Lung microvascular endothelial cell (primary cell): ENCODE data around the gene CLSTN2. TPM values are rescaled to one million over a fixed set of nuclear protein-coding genes. Genes with fewer than 3 reads are reported as not detected.

Source experiments
- DNase-seq, 2 donors: peaks; one replicate each; pipeline versions ENCODE4 v3.0.0 to v3.0.0-alpha.2; 2010; ENCODE audit warnings: low read depth in 2 of 2
- total RNA-seq: library from RNA; depleted of rRNA; stranded (reverse); fragments of >200 nt; gene quantifications from 2 replicates; pipeline ENCODE4 v1.2.1, GENCODE V29; 2014

The CLSTN2 gene
- total RNA-seq, 1 donor from 2014 or later, result 0.20 TPM

DNA sequence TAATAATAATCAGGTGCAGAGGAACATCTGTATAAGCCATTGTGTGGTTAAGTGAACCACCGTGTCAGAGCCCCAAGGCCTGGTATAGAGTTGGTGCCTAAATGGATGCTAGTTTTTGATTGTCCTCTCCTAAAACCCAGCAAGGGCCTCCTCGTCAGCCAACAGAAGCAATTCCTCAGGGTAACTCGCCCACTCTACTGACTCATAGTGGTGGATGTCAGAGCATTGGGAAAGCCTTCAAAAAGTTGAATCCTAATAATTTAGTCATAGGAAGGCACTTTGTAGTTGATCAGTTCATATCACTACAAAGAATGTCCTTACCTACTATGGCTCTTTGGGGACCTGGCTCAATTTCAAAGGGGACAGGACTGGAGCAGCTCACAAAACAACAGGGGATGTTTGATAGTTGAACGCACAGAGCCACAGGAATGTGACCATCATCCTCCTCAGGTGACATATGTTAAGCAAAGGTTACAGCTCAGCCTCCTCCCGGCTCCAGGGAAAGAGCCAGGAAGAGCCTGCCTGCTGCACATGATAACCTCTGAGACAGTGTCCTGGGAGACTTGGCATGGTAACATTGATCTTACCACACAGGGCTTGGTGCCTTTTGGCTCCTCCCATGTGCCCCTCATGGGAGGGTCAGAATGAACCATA is 338.7 kb downstream of the CLSTN2 start:
- DNase-seq, result no peak

DNA sequence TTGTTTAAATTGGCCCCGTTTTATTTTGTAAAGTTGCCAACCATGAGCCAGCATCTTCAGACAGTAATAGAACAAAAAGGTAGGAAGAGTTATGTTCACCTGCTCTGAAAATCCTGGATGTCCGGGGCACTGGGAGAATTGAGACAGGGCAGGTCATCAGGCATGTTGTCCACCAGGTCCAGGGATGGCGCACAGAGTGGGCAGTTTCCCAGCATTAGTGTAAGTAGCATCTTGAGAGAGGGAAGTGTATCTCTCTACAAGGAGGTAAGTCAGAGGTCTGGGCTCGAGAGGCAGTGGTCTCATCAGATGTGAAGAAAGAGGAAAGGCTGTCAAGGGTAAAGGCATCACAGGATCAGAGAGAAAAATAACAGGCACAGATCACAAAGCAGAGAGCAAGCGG is 339.4 kb downstream of the CLSTN2 start:
- no peak for DNase-seq

DNA sequence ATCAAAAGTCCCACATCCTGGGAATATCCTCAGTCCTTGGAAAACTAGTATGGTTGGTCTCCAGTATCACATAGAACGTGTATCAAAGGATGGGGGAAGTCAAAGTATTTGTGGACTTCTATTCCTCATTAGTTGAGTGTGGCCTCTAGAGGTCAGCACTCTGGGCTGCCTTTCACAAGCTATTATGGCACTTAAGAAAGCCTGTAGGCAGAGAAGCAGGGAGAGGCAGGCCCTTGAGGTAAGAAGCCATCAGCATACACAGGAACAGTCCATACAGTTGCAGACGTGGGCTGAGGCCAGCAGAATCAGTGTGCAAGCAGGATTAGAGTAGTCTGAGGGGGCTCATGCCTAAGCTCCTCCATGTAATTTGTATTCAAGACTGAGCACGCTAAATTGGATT is 341.7 kb downstream of the CLSTN2 start:
- DNase-seq, result peak in 1 of 2 donors; percentile 8

DNA sequence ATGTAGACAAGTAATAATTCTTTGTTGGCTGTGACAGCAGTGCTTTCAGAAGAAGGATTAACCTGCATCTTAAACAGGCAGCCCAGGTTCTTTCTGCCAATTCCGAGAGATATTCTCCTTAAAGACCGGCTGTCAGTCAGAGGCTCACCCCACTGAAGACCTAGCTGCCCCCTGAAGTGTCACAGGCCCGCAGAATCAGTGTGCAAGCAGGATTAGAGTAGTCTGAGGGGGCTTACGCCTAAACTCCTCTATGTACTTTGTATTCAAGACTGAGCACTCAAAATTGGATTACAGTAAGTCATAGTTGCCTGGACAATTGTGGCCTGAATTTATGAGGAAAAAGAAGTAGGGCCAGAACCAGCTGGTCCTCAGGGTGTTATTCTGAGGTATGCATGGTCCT is 342.9 kb downstream of the CLSTN2 start:
- no peak for DNase-seq

DNA sequence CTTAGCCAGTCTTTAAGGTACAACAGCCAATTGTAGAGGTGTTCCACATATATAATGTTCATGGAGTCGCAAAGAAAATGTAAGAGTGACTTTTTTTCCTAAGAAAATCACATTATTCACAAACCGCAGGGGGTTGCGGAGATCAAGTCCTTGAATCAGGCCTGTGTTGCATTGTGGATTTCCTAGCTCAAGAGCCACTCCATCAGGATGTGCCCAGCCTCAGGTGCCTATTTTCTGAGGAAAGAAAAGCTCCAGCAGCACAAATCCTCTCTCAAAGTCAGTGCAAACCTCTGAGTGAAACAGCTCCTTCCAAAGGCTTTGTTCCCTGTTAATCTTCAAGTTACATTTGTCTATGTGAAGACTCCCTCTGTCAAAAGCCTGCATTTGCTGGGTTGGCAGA is 349.4 kb downstream of the CLSTN2 start:
- DNase-seq, result no peak

DNA sequence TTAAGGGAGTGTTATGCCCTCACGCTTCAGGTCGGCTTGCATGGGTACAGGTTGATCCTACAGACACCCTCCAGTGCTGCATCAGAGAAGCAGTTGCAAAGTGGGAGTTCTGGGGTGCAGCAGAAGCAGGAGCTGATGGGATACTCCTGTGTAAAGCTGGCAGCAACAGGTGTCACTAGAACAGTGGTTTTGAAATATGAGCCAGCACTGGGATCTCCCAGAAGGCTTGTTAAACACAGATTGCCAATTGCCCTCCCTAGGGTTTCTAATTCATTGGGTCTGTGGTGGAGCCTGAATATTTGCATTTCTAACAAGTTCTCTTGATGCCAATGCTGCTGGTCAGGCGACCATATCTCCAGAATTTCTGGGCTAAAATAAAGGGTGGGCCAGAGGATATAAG is 350.4 kb downstream of the CLSTN2 start:
- DNase-seq, result no peak

DNA sequence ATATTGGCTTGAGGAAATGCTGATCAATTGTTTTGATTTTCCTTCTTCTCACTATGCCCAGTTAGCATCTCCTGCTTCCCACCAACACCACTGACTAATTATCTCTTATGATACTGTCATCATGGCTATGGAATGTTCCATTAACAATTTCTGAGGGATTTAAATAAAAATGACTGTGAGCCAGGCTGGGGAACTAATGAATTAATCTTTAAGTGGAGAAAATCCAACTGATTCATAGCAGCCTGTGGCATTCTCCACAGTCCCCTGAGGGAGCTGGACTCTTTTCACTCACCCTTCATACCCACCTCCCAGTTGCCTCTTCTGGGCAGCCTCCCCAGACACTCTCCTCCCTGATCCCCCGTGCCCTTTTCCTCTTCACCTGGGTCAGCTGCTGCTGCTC is 353.6 kb downstream of the CLSTN2 start:
- DNase-seq, result no peak

DNA sequence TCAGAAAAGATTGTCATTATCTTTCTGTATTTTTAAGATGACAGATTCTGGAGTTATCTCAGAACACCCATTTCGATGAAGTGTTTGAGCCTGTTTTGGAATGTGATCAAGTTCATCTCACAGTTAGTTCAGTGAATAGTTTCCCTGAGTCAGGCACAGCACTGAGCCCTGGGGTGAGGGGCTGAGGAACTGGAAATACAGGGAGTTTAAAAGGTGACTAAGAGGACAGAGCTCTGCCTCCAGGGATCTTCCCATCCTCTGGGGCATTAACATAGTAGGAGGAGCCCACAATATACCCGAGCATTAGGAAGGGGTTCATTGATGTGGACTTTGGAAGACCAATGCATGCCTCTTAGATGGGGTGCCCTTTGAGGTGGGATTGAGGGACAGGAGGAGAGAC is 355.1 kb downstream of the CLSTN2 start:
- no peak for DNase-seq

DNA sequence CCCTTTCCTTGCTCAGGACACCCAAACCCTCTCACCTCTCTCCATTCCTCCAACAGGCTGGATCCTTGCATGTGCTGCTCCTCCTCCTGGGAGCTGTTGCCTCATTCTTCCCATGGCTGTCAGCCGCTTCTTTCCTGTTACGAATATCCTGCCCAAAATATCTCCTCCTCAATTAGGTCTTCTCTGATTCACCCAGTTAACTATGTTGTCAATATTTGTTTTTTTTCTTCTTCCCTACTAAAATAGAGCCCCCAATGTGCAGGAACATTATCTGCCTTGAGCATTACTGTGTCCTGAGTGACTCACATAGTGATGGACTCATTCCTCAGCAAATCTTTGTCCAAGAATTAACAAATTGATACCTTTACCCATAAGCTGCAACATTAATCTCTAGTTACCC is 357.2 kb downstream of the CLSTN2 start:
- DNase-seq, result no peak

DNA sequence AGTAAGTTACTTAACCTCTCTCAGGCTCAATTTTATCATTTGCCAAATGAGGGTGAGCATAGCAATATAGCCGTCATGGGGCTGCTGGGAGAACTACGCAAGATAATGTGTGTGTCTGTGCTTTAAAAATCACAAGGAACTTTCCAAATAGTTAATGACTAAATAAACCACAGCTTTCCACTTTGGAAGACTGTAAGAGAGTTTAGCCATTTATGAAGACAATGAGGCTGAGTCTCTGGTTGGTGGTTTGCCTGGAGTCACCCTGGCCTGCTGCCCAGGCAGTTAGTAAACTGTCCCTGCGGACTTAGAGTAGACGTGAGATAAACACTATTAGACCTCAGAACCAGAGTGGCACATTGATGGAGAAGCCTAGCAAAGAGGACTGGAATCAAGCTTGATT is 357.7 kb downstream of the CLSTN2 start:
- no peak for DNase-seq

DNA sequence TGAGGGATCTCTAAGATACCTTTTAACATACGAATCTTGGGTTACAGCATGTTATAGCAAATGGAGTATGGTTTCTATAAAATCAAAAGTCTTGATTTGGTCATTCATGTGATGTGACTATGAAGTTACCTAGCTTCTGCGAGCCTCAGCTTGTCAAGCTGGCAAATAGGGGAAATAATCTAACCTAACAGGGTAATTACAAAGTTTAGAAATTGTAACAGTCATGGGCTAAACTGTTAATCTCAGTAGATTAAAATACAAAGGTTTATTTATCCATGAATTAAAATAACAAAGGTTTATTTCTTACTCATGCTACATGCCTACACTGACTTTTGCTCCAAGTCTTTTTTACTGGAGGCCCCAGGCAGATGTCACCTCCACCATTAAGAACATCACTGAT is 359.1 kb downstream of the CLSTN2 start:
- DNase-seq, result no peak

DNA sequence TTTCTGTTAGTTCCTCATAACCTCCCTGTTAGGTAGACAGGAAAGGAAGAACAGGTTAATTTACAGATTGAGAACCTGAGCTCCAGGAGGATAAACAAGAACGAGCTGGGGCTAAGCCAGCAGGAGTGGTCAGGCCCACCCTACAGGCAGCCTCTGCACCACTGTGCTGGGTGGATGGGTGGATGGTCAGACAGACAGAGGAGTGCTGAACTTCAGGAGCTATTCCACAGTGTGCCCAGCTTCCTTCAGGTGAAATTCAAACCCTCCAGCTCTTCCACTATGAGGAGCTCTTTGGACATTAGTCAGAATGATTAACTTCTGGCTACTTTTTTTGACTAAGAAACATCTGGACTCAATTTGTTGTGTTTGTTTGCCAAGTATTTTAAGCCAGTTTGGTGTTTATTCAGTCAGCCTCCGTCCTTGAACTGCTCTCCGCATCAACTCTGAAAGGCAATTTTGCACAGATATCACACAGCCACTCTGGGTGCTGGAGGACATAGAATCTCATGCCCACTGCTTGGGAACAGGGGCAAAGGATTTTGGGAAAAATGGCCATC is 361.9 kb downstream of the CLSTN2 start:
- no peak for DNase-seq

DNA sequence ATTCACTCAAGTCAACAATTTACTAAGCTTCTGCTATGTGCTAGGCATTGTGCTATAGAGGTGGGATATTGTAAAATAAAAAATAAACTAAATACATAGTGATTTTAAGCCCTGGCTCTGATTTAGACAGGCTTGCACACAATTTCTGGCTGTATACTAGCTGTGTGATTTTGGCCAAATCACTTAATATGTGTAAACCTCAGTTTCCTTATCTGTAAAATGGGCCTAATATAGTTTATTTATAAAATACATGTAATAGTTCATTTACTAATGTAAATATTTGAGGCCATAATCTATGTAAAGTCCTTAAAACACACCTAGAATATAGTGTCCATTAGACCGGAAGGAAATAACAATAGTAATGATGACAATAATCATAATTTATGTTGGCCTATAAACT is 363.1 kb downstream of the CLSTN2 start:
- DNase-seq, result no peak

DNA sequence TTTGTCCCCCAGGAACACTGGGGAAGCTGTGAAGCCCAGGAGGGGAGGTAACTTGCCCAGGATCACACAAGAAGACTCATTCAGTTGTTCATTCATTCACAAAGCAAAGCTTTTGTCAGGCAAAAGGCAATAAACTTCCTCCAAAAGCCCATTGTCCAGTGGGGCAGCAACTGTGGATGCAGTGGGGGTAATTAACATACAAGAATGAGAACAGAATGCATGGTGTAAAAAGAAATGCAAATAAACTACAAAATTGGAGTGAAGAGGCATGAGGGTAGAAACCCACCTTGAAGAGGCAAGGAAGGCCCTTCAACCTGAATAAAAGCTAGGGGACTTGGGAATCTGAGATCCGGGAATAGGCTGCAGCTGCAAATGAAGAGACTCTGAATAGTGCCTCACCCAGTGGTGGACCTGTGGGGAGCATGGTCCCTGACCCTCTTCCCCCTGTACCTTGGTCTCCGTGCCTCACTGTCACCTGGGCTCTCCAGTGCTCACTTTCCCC is 363.6 kb downstream of the CLSTN2 start:
- DNase-seq, result no peak

DNA sequence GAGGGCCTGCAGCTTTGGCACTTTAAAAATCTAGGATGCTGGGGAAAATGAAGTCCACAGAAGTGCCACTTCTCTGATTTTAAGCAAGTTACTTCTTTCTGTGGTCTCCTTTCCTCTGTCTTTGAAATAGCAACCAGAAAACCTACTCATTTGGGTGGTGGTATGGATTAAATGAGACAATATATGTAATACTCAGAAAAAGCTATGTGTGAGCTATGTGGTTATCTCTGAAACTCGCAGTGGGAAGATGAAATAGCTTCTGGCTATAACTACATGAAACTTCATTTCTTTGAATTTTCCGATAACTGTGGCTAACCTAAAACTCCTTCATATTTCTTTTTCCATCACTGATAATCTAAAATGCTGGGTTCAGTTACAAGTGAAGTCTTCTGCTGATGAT is 368.9 kb downstream of the CLSTN2 start:
- no peak for DNase-seq

DNA sequence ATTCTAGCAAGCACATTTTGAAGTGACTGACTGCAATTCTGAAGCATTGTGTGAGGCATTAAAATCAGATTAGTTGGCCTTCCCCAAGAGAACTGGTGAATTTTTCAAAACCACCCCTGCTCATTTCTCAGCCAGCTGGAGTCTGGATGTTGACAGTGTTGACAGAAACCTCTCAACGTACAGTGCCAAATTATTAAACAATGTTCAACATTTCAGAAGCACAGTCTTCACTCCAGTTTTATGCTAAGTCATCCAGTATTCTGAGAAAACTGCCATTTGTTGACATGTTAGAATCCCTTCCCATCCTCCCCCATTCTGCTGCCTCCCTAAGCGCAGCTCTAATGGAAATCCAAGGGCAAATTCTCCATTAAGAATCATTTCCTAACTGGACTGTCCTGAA is 373.6 kb downstream of the CLSTN2 start:
- DNase-seq, result no peak

DNA sequence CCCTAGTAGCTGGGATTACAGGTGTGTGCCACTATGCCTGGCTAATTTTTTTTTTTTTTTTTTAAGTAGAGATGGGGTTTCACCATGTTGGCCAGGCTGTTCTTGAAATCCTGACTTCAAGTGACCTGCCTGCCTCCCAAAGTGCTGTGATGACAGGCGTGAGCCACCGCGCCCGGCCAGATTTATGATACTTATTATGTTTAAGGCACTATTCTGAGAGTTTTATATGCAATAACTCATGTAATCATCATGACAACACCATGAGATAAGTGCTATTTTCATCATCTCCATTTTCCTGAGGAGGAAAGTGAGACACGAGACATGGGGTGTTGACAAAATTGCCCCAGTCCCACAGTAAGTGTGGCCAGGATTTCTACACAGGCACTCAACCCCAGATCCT is 376.4 kb downstream of the CLSTN2 start:
- no peak for DNase-seq

DNA sequence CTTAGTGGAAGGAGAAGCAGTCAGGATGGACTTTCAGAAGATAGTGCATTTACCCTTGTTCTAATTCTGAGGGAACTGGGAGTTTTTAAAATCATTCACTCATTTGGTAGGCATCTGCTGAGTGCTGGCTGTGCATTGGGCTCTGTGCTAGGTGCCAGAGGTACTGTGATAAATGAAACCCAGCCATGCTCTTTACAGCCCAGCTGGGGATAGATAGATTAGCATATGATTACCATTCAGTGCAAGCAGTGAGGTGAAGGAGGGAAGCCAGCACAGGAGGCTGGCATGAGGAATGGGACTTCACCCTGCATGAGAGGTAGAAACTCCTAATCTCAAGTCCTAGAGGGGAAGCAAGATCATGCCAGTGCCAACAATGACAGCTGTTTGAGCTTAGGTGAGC is 381.0 kb downstream of the CLSTN2 start:
- no peak for DNase-seq

DNA sequence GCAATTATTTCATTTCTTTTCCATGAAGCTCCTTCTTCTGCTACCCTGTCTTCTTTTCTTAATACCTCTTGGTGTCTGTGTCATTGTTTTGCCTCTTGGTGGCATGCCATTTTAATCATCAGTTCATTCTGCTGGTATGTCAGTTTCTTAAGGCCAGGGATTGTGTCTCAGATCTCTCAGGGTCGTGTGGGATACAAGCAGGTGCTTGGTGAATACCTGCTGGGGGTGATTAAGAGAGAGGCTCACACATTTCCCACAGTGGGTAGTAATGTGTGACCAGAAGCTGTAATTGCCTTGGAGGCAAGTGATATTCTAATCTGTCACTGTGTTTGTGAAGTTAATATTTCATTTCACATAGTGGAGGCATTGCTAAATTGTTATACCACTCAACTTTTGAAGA is 381.5 kb downstream of the CLSTN2 start:
- DNase-seq, result no peak

DNA sequence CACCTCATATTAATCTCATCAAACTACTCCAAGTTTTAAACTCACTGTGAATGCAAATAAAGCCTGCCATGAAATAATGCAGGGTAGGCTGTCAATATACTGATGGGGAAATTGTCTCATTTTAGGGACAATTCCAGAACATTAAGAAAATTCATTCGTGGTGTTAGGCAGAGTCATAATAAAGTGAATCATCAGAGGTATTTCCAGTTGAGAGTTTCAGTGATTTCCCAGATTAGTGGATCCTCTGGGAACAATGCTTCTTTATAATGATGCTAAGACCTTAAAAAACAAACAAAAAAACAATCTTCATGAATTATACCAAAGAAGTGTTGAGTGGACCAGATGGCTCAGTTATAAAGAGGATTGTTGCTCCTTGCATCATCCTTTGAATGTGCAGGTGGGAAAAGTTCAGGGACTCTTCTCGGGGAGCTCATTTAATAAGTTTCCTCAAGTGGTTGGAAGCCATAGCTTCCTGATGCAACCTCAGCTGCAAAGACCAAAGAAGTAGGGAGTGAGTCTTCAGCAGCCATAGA is 381.9 kb downstream of the CLSTN2 start:
- DNase-seq, result no peak

DNA sequence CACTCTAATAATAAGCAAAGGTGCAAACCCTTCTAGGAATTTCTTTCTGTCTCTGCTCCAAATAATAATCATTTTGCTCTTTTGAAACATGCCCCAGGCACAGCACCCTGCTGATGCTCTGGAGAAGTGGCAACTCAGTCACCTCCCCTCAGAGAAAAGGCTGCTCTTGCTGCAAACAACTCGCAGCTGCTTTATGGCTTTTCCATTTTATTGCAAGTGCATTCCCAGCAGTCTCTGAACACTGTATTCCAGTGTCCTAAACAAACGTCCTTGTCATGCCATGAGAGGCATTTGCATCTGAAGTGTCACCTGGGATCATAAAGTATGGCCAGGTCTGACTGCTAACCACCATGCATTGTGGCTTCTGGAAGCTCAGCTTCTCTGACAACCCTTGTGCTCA is 384.8 kb downstream of the CLSTN2 start:
- DNase-seq, result no peak

DNA sequence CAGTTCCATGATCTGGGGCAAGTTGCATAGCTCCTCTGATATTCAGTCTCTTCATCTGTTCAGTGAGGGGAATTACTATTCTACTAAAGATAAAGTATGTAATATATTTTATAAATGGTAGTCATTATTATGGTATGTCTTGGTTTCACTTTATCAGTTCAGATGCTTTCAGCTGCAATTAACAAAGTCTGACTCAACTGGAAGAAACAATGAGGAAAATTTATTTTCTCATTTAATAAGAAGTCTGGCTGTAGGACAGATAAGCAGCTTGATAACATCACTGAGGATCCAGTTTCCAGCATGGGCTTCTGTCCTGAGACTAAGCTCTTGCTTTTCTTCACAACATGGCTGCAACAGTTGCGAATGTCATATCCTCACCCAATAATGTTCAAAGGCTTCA is 388.6 kb downstream of the CLSTN2 start:
- no peak for DNase-seq

DNA sequence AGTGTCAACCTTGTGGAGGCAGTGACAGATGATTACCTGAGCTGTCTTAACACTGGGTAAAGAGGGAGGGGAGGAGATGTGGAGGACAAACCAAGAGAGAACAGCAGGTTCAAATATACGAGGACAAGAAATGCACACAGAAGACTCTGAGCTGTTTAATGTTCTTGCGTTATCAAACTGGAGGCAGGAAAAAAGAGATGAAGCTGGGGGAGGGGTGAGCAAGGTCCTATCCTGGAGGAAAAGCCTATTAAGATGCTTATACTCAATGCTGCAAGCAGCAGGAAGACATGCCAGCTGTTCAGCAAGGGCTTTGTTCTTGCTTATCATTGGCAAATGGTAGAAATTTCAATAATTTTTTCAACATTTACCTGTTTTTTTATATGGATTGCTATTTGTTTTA is 397.1 kb downstream of the CLSTN2 start:
- DNase-seq, result no peak
